ENCODE measurements around the gene PAX2.

- TF ChIP-seq, protein P1, sequence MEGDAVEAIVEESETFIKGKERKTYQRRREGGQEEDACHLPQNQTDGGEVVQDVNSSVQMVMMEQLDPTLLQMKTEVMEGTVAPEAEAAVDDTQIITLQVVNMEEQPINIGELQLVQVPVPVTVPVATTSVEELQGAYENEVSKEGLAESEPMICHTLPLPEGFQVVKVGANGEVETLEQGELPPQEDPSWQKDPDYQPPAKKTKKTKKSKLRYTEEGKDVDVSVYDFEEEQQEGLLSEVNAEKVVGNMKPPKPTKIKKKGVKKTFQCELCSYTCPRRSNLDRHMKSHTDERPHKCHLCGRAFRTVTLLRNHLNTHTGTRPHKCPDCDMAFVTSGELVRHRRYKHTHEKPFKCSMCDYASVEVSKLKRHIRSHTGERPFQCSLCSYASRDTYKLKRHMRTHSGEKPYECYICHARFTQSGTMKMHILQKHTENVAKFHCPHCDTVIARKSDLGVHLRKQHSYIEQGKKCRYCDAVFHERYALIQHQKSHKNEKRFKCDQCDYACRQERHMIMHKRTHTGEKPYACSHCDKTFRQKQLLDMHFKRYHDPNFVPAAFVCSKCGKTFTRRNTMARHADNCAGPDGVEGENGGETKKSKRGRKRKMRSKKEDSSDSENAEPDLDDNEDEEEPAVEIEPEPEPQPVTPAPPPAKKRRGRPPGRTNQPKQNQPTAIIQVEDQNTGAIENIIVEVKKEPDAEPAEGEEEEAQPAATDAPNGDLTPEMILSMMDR (IDR thresholded peaks at IDR 0.05), result no peak
- TF ChIP-seq POLR2A (IDR thresholded peaks at IDR 0.05), result no peak
These were observed 91.5 kb downstream of the PAX2 start for GRCh38 chr10:100836891-100837290.

All from adrenal gland (tissue), 5 donors.